ENCODE results near the gene FANCC.

- no peak for TF ChIP-seq CTCF (IDR thresholded peaks at IDR 0.05; ENCODE audit: borderline replicate concordance, extremely low read depth, low read length, poor library complexity, severe bottlenecking)
- no peak for TF ChIP-seq EZH2 (IDR thresholded peaks at IDR 0.05; ENCODE audit: borderline replicate concordance, low read depth, low read length, severe bottlenecking)
Measured at GRCh38 chr9:95074632-95075031, 242.9 kb downstream of the FANCC start.

Data from DND-41 (cell line).